NCI-H510A (cell line): ENCODE results near the gene SDK1.

ENCODE experiments used
- DNase-seq: peaks from one replicate; lab custom pipeline; 2025; lab: John Stamatoyannopoulos, UW

SDK1 gene

DNA sequence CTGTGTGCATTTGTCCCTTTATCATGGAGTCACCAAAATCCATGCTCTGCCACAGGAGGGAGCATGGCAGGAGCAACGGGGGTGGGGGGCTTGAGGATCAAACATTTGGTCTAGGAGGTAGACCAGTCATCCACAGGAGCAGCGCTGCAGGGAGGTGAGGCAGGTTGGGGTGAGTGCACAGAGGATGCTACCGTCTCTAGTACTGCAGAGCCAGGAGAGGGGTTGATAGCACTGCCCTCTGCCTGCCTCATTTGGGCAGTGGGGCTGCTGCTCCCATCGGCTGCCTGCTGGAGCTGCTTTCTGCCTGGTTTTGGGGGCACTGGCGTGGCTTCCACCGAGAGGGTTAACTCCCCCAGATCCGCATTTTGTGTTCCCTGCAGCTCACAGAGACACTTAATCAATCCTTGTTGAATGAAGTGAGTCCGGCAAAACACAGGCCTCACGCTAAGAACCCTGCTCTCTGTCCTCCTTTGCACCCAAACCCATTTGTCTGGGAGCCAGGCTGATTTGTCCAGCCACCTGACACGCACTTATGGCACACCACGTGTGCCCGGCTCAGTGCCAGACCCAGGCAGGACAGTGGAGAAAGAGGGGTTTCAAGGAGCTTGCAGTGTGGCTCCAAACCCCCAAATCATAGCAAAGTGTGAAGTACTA lies 854.0 kb downstream of the SDK1 start:
- no peak for DNase-seq

DNA sequence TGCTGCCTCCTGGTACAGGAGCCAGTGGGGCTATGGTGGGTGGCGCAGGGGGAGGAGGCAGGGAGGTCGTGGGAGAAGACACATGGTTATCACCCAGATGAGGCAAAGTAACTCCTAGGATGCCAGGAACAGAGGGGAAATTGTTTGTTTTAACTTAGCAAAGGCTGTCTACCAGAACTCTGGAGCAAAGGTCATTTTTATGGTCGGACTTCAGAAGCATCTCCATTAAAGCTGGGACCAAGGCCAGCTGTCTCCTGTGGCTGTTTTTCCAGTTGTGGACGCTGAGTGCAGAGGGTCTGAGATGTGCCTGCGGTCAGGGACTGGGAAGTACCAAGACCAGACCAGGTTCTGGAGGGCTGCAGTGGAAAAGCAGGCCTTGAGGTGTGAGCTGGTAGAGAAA lies 855.1 kb downstream of the SDK1 start:
- DNase-seq: no peak

DNA sequence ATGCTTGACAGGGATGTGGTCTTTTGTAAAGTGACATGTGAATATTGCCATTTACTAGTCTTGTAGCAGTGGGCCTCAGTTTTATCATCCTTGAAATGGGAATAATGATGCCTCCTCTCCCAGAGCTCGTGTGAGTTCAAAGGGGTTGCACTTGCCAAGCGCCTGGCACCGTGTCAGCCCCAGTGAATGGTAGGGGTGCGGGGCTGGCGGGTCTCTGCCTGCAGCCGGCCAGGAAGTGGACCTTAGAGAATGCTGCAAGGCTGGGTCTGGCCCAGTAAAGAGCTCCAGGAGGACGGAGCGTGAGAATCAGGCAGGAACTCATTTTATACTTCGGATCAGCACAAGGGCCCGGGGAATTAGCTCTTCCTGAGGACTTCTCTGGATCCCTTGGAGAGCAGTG lies 856.6 kb downstream of the SDK1 start:
- DNase-seq: no peak

DNA sequence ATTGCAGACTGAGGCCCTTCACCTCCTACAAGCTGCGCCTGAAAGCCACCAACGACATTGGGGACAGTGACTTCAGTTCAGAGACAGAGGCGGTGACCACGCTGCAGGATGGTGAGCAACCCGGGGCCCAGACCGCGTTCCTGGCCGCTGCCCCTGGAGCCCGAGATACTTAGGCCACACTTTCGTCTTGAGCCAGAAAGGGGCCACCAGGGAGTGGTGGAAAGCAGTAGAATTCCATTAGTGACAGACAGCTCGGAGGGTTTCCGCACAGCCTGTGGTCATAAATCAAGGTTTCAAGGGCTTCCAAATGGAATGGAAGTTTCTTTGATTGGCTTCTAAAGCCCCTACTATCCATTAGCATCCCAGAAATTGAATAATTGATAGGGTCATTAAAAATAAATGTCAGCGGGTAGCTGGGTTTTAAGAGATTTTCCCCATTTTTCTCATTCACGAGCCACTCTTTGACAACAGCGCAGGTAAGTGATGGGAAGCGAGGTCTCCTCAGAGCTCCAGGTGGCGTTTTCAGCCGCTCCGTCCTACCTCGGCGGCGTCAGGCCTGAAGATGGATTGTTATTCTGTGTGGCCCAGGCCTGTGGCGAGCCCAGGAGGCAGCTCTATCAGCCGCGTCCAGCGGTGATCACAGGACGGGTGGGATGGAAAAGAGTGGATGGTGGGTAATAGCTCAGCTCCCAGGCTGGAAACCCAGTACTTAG lies 857.5 kb downstream of the SDK1 start:
- DNase-seq: no peak

DNA sequence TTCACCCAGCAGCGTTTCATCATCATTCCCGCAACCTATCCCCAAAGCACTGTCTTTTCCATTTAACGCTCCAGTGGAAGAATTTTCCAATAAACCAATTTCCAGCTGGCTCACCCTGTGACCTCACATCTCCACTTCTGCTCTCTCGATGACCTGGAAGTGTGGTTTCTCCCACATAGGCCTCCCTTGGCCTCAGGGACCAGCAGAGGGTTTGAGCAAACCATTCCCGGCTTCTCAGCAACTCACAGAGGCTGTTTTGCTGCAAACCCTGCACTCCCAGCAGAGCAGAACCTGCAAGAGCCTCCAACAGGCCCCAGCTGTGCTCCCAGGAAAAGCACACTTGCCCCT lies 858.1 kb downstream of the SDK1 start:
- no peak for DNase-seq

DNA sequence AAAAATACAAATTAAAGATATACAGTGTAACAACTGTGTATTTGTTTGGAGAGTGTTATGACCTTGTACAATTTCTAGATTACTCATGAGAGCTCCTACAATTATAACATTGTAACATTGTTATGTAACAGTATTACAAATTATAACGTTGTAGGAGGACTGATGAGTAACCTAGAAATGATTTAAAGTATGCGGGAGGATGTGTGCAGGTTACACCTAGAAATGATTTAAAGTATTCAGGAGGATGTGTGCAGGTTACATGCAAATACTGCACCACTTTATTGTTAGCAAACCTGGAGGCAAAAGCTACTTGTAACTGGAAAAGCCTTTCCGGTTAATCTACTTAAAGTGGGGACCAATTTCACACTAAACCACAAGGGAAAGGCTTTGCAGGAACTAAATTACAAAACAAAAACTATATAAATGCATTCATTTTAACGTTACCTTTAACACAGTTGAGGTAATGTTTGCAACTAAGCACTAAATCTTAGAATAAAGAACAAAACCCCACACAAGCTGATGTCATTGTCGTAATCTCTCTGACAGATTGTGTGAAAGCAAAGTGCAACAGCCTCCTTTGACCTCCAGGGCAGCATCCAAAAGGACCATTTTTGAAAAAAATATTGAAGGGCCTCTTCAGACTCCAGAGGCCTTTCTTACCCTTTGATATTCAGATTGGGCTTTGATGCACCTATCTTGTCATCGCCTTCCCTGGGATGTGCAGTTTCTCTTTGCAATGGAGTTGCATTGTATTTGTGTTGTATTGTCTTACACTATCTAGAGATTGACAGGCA lies 858.9 kb downstream of the SDK1 start:
- no peak for DNase-seq

DNA sequence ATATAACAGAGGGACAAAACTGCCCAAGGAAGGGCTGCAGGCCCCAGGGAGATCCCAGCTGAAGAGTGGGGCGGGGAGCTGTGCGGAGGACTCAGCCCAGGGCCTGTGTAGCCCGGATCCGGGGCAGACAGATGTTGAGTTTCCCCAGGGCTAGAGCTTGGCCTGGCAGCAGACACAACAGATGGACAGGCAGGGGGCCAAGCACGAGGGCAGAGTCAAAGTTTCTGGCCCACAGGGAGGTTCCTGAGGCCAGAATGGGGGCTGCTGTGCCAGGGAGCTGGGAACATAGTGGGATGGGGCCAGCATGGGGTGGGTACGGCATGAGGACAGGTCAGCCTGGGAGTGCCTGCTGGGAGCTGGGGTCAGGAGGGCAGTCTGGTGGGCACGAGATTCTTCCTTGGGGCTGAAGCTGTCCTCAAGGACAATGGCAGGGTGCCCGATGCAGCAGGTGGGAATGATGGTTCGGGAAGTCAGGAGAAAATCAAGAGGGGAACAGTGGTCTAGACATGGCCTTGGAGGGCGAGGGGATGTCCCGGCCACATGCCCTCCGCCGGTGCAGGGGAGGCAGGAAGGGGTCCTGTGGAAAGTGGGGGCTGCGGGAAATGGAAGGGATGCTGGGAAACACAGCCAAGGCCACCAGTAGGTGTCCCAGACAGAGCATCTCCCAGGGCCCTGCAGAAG lies 862.0 kb downstream of the SDK1 start:
- DNase-seq: no peak

DNA sequence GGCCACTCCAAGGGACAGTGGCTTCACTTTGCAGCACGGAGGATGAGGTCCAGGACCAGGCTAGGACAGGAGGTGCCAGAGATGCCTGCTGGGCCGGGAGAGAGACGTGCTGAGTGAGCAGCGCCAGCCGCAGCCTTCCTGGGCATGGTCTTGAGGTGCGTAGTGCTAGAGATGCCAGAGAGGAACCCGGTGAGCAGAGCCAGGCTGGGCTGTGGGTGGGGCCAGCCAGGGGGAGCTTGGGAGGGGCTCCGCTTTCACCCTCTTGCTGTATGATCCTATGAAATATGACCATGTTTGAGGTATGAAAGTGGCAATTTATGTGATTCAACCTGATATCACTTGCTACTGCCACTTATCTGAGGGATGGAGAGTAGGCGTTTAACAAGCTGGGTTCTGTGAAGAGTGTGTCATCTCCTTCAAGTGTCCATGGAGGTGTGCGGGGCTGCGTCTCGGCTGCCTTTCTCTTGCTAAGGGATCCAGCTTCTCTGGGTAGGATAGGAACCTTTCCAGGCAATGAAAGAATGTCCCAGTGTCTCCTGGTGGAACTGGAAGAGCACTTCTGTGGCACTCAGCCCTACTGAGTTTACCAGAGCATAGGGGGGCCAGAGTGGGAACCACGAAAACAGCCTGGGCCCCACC lies 862.6 kb downstream of the SDK1 start:
- DNase-seq: no peak

DNA sequence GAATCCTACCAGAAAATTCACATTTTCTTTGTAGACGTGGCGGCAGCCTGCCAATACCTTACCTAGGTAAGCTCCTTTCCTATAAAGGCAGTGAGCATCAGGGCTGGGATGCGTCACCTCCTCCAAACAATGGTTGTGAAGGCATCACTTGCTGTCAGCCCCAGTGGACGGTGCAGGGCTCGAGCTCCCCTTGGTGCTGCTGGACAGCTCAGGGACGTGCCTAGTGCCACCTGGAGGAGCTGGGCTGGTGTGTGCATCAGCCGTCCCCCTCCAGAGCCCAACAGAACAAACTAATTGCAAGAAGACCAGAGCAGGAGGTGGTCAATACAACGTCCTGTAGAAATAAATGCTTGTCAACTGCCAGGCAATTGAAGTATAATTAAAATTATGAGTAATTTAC lies 863.5 kb downstream of the SDK1 start:
- DNase-seq: no peak

DNA sequence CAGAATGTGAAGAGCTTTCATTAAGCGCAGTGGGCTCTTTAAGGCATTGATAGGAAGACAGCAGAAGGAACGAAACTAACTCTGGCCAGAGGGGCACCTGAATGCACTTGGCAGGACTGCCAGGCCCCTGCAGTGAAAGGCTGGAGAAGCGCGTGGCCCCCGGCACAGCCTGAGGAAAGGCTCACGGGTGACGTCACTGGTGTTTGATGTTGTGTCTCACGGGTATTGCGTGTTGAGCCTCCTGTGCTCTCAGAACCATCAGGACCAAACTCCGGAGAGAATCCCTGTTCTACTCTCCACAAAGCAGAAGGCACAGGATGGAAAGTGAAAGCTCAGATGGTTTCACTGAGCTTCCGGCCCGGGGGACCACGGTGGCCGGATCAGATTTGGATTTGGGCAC lies 865.3 kb downstream of the SDK1 start:
- DNase-seq: no peak

DNA sequence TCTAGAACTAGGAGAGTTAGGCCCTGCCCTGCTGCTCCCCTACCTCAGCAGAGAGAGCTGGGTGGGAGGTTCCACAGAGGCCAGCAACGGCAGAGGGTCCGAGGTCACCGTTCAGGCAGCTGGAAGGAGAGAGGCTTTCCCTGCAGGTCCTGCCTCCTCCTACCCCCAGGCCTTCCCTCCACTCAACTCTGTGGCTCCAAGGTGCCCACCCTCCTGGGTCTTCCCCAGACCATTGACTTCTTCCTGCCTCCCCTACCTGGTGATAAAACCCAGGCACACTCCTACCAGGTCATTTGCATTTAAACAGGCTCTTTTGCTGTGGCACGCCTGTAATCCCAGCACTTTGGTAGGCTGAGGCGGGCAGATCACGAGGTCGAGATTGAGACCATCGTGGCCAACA lies 865.8 kb downstream of the SDK1 start:
- no peak for DNase-seq

DNA sequence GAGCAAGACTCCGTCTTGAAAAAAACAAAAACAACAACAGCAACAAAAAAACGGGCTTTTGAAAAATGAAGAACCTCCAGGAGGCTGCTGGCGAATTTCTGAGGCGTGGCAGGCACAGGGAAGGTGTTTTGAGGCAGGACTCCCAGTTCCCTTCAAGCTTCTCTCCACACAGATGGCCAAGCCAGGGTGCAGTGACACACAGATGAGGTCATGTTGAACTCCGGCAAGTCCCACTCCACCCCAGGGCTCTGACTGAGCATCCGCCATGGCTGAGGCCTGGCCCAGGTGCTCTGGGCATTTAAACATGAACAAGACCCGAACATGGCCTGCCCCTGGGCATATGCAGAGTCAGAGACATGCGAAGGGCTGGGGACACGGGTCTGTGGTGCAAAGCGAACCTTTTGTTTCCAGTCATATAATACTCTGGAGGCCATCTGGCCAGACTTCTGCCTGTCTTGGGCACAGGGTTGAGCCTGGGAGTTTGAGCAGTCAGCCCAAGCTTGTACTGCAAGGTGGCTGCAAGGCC lies 866.4 kb downstream of the SDK1 start:
- no peak for DNase-seq

DNA sequence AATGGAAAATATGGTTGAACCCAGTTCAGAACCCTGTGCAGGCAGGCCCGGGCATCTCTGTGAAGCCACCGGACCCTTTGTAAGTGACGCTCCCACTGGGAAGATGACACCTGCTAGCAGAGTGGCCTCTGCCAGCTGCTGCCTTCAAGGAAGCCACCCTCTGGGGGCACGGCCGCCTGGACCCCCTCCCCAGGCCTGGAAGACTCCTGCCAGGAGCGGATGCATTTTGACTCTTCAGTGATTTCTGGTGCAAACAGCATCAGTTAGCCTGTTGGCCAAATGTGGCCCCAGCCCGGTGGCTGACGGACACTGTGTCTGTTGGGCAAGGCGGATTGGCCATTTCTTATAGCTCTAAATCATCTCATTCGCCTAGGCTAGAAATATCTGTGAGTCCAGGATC lies 867.0 kb downstream of the SDK1 start:
- DNase-seq: no peak

DNA sequence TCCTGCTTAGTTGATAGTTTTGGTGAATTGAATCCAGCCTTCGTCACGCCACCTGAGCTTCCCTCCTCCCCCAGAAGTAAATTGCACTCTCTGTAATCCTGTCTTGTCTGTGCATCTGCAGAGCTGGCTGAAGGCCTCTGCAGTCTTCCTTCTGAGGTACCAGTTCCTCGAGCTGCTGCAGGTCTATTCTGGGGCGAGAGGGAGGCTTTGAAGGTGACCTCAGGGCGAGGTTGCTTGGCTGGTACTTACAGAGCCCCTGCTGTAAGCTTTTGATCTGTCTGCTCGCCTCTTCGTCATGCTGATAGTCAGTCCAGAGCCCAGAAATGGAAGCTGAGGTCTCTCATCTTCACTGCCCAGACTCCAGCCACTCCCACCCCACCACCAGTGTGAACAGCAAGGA lies 867.5 kb downstream of the SDK1 start:
- no peak for DNase-seq

DNA sequence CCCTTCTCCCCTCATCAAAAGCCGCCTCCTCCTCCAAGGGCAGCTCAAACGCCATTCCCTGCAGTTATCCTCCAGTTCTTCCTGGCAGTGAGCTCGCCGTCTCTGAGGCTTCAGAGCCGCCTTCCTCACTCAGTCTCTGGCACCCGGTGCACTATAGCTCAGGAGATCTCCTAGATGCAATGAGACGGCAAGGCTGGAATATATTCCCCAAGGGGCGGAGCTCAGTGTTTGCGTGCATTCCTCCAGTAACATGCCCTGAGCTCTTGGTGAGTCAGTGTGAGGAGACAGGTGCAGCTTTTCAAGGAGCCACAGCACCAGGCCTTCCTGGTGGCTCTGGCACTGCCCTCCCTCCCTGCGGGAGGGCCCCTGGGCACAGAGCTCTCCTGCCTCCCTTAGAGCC lies 868.4 kb downstream of the SDK1 start:
- DNase-seq: no peak

DNA sequence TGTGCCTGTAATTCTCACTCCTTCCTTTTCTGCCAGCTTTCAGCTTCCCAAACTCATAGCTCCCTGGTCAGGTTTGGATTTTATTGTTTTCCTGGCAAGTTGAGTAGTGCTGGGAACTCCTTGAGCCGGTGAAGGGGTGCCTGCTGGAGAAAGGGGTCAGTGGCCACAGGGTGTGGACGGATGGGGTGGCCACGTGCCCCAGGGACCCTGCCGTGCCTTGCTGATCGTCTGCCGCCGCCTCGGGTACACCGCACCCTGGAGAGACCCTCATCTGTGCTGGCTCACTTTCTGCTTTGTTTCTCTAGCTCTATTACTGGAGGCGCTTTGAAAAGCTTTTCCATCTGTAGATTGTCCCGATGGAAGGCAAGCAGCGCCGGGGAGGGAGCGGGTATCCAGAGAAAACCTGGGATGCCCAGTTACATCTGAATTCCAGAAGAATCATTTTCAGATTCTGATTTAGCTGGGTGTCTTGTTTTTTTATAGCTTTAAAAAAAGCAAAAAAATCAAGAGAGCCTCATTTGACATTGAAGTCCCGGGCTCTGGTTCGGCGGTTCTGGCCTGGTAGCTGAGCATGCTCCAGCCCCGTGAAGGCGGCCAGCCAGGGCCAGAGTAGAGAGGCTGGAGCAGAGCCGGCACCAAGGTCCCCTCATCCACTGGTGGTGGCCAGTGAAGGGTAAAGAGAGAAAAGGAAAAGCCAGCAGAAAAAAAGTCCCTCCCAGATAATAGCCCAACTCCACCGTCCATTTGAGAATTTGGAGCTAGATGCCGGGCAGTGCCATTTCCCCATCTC lies 870.1 kb downstream of the SDK1 start:
- DNase-seq: no peak

DNA sequence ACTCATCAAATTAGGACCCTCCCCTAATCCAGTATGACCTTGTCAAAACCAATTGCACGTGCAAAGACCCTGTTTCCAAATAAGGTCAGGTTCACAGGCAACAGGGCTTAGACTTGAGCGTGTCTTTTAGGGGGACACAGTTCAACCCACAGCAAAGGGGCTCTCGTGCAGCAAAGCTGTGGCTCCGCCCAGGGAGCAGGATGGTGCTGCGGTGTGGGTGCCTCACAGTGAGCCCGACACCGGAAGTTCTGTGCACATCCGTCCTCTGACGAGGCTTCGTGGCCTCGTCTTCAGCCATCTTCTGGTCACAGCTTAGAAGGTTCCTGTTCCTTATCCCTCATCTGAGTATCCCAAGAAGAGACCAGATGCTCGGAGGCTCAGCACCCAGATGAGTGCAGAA lies 871.8 kb downstream of the SDK1 start:
- DNase-seq: no peak

DNA sequence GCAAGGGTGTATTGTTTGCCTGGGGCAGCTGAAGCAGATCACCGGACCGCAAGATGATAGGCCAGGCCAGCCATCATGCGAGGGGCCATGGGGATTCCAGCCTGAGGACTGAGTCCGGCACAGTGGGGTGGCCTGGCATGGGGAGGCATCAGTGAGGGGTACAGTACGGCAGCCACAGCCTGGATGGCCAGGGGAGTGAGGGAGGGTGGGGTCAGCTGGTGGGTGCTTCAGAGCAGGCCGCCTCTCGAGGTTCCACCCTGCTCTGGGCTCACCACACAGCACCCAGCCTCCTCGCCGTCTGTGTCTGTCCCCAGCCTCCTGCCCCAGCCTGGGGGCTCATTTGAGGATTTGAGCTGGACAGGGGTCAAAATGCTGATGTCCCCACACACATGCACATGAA lies 872.6 kb downstream of the SDK1 start:
- DNase-seq: no peak

DNA sequence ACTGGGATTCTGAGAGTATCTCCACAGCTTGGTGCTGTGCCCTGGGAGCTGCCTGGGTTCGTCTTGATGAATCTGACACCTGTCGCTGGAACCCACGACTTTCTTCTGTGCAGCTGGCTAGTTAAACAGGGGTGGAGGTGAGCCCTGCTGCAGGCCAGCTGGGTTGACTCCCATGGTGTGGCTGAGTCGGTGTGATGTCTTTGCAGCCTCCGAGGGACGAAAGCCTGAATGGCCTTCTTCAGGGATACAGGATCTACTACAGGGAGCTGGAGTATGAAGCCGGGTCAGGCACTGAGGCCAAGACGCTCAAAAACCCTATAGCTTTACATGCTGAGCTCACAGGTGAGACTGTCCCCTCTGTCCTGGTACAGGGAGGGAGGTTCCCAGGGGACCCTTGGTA lies 873.0 kb downstream of the SDK1 start:
- no peak for DNase-seq

DNA sequence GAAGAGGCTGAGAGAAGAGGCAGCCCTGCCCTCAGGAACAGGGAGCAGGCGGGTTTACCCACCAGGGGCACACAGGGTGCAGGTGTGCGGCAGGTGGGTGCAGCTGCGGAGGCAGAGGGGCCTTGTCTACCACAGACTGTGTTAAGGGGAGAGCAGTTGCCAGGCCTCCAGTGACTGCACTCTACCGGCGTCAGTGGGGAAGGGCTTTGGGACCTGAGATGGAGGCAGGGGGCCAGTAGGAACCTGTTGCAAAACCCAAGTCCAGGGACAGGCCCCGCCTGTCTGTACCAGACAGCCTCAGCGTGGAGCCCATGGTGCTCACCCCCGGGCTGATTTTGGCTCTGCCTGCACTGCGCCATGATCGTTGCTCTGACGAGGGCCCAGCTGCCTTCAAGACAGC lies 873.4 kb downstream of the SDK1 start:
- no peak for DNase-seq

DNA sequence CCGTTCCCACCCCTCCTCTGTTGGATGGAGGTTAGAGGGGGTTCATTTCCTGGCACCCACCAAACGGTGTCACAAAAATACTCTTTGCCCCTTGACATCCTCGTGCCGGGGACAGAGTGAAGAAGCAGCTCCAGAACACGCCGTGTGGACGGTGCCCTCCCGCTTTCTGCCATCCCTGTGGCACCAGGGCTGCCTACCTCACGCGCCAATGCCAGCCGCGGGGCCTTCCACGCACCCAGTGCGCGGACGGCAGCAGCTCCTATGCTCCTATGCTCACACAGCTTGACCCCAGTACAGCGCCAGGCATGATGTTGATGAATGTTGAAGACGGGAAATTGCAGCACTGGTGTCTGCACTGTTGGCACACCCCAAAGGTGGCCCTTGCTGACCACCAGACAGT lies 873.8 kb downstream of the SDK1 start:
- no peak for DNase-seq
